Cardiac fibroblast (primary cell): ENCODE data around the gene NUMBL.

Experiments
- DNase-seq, 2 donors: peaks; one replicate each; pipeline versions ENCODE4 v3.0.0 to v3.0.0-alpha.2; 2010; ENCODE audit warnings: low read depth in 2 of 2
- H3K4me3 ChIP-seq, 2 donors: replicated peaks in 1 of 2; 1 replicate in 1 of 2; 2 replicates in 1 of 2; pipeline ENCODE4 v1.5.1; 2011; ENCODE audit warnings: low read depth in 2 of 2, low read length in 2 of 2, mild to moderate bottlenecking in 2 of 2, moderate library complexity in 1 of 2
- TF ChIP-seq, protein P1 (sequence below): IDR thresholded peaks from one replicate; pipeline ENCODE4 v1.5.1; 2011; ENCODE audit warnings: low read depth, mild to moderate bottlenecking, low read length, inconsistent platforms

NUMBL gene

DNA sequence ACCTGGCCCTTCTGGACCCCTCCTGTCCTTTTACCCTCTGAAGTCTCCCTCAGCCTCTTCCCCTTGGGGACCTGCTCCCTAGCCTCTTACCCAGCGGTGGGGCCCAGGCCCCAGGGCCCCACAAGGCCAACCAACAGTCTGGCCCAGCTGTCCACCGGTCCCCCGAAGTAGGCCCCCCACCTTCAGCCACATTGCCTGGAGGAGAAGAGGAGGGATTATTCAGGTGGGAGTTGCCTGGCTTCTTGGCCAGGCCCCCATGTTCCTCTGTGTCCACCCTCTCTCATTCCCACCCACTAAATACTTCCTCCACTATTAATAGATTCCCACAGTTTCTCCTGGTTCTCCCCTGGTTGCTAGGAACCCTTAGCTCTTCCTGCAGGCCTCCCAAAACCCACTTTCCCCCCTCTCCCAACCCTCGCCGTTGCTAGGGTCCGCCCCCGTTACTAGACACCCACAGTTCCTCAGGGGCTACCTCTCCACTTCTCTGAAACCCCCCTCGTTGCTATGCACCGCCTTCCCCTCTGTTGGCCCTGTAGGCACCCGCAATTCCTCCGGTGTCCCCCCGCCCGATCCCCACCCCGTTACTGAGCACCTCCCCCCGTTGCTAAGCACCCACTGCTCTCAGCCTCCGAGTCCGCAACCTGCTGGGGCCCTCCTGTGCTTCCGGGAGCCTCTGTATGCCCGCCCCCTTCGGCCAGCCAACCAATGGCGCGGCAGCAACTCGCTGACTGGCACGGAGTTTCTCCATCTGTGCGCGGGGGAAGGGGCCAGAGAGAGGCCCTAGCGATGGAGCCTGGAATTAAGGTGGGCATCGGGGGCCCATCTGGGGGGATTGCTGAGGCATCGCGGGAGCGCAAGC, 24.2 kb upstream of the NUMBL start:
- peak overlapping the region; percentile 47 to 92 for H3K4me3 ChIP-seq
- TF ChIP-seq, protein P1, sequence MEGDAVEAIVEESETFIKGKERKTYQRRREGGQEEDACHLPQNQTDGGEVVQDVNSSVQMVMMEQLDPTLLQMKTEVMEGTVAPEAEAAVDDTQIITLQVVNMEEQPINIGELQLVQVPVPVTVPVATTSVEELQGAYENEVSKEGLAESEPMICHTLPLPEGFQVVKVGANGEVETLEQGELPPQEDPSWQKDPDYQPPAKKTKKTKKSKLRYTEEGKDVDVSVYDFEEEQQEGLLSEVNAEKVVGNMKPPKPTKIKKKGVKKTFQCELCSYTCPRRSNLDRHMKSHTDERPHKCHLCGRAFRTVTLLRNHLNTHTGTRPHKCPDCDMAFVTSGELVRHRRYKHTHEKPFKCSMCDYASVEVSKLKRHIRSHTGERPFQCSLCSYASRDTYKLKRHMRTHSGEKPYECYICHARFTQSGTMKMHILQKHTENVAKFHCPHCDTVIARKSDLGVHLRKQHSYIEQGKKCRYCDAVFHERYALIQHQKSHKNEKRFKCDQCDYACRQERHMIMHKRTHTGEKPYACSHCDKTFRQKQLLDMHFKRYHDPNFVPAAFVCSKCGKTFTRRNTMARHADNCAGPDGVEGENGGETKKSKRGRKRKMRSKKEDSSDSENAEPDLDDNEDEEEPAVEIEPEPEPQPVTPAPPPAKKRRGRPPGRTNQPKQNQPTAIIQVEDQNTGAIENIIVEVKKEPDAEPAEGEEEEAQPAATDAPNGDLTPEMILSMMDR, result no peak

DNA sequence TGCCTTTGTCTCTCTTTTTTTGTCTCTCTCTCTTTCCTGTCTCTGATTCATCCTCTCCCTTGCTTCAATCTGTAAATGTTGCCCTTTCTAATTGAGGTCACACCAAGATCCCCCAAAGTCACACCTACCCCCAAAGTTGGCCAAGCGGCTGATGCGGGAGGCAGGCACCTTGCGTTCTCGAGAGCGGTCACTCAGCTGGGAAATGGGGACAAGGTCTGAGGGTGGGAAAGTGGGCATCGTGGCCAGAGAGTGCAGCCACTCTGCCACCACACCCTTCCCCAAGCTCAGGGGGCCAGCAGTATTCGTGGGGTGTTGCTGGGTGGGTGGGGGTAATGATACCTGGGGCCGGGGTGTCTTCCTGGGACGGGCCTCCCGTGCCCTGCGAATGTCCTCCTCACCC, 23.5 kb upstream of the NUMBL start:
- no peak for DNase-seq
- H3K4me3 ChIP-seq, result peak overlapping the region in 1 of 2 donors; percentile 47
- TF ChIP-seq, protein P1, result no peak

More for the DNA sequence above, 24.2 kb upstream of the NUMBL start:
- DNase-seq, result peak; percentile 91 to 97

- TF ChIP-seq, protein P1, result no peak
- H3K4me3 ChIP-seq, result no peak overlapping the region
- DNase-seq, result no peak
Observed at GRCh38 chr19:40709817-40710216, 19.4 kb upstream of the NUMBL start.

- no peak for DNase-seq
- TF ChIP-seq, protein P1, result no peak
- no peak overlapping the region for H3K4me3 ChIP-seq
Observed at GRCh38 chr19:40707615-40708014, 17.2 kb upstream of the NUMBL start.

DNA sequence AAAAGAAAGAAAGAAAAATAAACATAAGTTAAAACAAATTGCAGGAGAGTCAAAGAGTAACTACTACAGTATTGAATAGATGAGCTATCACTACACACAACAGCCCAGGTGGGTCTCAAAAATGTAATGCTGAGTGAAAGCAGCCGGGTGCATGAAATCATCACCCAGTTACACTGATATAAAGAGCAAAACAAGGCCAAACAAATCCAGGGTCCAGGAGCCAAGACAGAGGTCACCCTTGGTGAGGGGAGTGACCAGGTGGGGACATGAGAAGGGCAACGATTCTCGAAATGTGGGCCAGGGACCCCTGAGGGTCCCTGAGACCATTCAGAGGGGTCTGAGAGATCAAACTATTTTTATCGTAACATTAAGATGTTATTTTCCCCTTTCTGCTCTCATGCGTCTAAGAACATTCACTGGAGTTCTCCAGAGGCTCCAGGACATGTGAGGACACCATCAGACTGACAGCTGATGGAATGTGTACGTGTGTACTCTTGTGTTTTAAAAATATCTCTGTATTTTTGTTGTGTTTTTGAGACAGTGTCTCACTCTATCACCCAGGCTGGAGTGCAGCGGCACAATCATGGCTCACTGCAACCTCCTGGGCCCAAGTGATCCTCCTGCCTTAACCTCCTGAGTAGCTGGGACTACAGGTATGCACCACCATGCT, 15.6 kb upstream of the NUMBL start:
- DNase-seq, result no peak
- TF ChIP-seq, protein P1, result no peak
- no peak overlapping the region for H3K4me3 ChIP-seq

DNA sequence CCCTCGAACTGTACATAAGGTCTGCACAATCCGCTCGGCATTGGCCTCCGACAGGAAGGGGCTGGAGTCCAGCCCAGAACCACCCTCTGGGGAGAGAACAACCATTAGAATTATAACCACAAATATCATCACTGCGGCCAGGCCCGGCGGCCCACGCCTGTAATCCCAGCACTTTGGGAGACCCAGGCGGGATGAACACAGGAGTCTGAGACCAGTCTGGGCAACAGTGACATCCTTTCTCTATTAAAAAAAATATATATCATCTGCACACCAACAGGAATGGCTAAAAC, 14.9 kb upstream of the NUMBL start:
- no peak overlapping the region for H3K4me3 ChIP-seq

More for the DNA sequence above, 14.9 kb upstream of the NUMBL start:
- TF ChIP-seq, protein P1, result no peak
- peak in 1 of 2 donors; percentile 60 for DNase-seq
